Suprapubic skin (tissue), 4 donors: ENCODE measurements around the gene DNAJC6. TPM values are rescaled to one million over a fixed set of nuclear protein-coding genes. Genes with fewer than 3 reads are reported as not detected.

ENCODE experiments used
- DNase-seq, 2 donors: peaks; one replicate each; pipeline ENCODE4 v3.0.0-alpha.2; 2019; ENCODE audit warnings: low spot score in 2 of 2
- H3K27ac ChIP-seq: fragments of 200-600 bp; sonication (generic); one replicate; pipeline ENCODE4 v1.5.1; 2019
- H3K27me3 ChIP-seq: fragments of 200-600 bp; sonication (generic); one replicate; pipeline ENCODE4 v1.5.1; 2019
- H3K36me3 ChIP-seq: fragments of 200-600 bp; sonication (generic); one replicate; pipeline ENCODE4 v1.5.1; 2019
- H3K4me1 ChIP-seq: fragments of 200-600 bp; sonication (generic); one replicate; pipeline ENCODE4 v1.5.1; 2019
- H3K4me3 ChIP-seq: fragments of 200-600 bp; sonication (generic); one replicate; pipeline ENCODE4 v1.5.1; 2019; ENCODE audit warnings: mild to moderate bottlenecking
- H3K9me3 ChIP-seq: fragments of 200-600 bp; sonication (generic); one replicate; pipeline ENCODE4 v1.5.1; 2019
- CTCF ChIP-seq, 2 donors: fragments of 200-600 bp in 1 of 2; fragments of 450-650 bp in 1 of 2; sonication (generic) in 1 of 2; IDR thresholded peaks; one replicate each; pipeline ENCODE4 v1.5.1; 2016 to 2019; ENCODE audit warnings: antibody characterized with exemption in 2 of 2, mild to moderate bottlenecking in 1 of 2, moderate library complexity in 1 of 2
- EP300 ChIP-seq: sonication (generic); formaldehyde crosslinking; IDR thresholded peaks from one replicate; pipeline ENCODE4 v1.6.1; 2017; ENCODE audit warnings: antibody characterized with exemption
- POLR2A ChIP-seq, 2 donors: fragments of 450-650 bp; IDR thresholded peaks; one replicate each; pipeline ENCODE4 v1.6.1; 2017; ENCODE audit warnings: antibody characterized with exemption in 2 of 2, mild to moderate bottlenecking in 2 of 2, moderate library complexity in 2 of 2
- POLR2AphosphoS5 ChIP-seq, 3 donors: sonication (generic); formaldehyde crosslinking; IDR thresholded peaks; one replicate each; pipeline ENCODE4 v1.6.1; 2017; ENCODE audit warnings: antibody characterized with exemption in 3 of 3
- WGBS: methylation state at CpG from one replicate; pipeline ENCODE4 v1.1.5; 2018; 5-methylcytosine and 5-hydroxymethylcytosine counted together
- total RNA-seq, 4 donors: library from RNA; depleted of rRNA; stranded (reverse); fragments of >200 nt; gene quantifications; one replicate each; pipeline ENCODE4 v1.1.0, GENCODE V29; 2016

Gene DNAJC6
- total RNA-seq, 4 donors from 2014 or later: 1.7 to 3.8 (median 3.5) TPM

DNA sequence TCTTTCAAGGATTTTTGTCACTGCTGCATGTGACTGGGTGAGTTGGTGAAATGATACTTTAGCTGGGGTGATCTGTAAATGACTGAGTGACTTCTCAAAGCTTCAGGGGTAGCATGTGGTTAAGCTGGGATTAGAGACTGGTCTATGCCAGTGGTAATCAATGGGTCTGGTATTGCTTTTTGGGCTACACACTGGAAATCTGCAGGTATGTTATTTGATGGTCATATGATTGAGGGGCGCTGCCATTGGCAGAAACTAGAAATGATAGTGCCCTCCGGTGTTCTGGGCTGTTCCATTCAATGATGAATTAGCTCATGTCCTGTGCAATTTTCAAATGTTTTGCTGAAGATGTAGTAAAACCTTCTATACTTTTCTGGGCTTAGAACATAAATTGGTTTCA is 39.7 kb upstream of the DNAJC6 start:
- H3K4me3 ChIP-seq: no peak overlapping the region
- WGBS: 81% methylated on average over 2 of the region's 2 CpGs

GRCh38 chr1:65276197-65276939 is 33.0 kb upstream of the DNAJC6 start:
- Histone ChIP-seq H3K36me3 (no peaks in the 10 kb centered on the region), H3K4me1 (peaks cover 4% of the 10 kb centered on the region), H3K4me3 (no peak overlapping the region), H3K9me3 (no peaks in the 10 kb centered on the region), H3K27ac (no peak overlapping the region), H3K27me3 (no peaks in the 10 kb centered on the region)
- WGBS: 91% methylated on average over 1 of the region's 1 CpG
- no peak for DNase-seq
- TF ChIP-seq POLR2A (IDR thresholded peaks at IDR 0.05): no peak

More for the DNA sequence above, 39.7 kb upstream of the DNAJC6 start:
- Histone ChIP-seq H3K9me3 (no peaks in the 10 kb centered on the region), H3K27me3 (peaks cover 8% of the 10 kb centered on the region), H3K27ac (no peak overlapping the region), H3K36me3 (no peaks in the 10 kb centered on the region), H3K4me1 (peaks cover 15% of the 10 kb centered on the region)
- no peak for TF ChIP-seq POLR2A (IDR thresholded peaks at IDR 0.05)
- no peak for TF ChIP-seq CTCF (IDR thresholded peaks at IDR 0.05)
- no peak for TF ChIP-seq EP300
- no peak for TF ChIP-seq POLR2AphosphoS5 (IDR thresholded peaks at IDR 0.05)
- DNase-seq: no peak

- Histone ChIP-seq H3K4me3 (no peak overlapping the region), H3K4me1 (peaks cover 4% of the 10 kb centered on the region), H3K9me3 (no peaks in the 10 kb centered on the region), H3K36me3 (no peaks in the 10 kb centered on the region), H3K27ac (no peak overlapping the region), H3K27me3 (no peaks in the 10 kb centered on the region)
- DNase-seq: no peak
- WGBS: 67% methylated on average over 10 of the region's 10 CpGs
- TF ChIP-seq POLR2AphosphoS5 (IDR thresholded peaks at IDR 0.05): no peak
- TF ChIP-seq EP300: no peak
- TF ChIP-seq POLR2A (IDR thresholded peaks at IDR 0.05): no peak
- no peak for TF ChIP-seq CTCF (IDR thresholded peaks at IDR 0.05)
Observed at GRCh38 chr1:65277605-65278347, 31.6 kb upstream of the DNAJC6 start.

GRCh38 chr1:65278376-65279069 is 30.8 kb upstream of the DNAJC6 start:
- H3K27me3 ChIP-seq: no peaks in the 10 kb centered on the region
- TF ChIP-seq CTCF (IDR thresholded peaks at IDR 0.05): no peak
- TF ChIP-seq POLR2AphosphoS5 (IDR thresholded peaks at IDR 0.05): no peak
- TF ChIP-seq POLR2A (IDR thresholded peaks at IDR 0.05): no peak
- no peak for TF ChIP-seq EP300
- DNase-seq: no peak
- peaks cover 4% of the 10 kb centered on the region for H3K4me1 ChIP-seq
- no peak overlapping the region for H3K4me3 ChIP-seq
- no peaks in the 10 kb centered on the region for H3K36me3 ChIP-seq
- no peak overlapping the region for H3K27ac ChIP-seq
- WGBS: 41% methylated on average over 5 of the region's 5 CpGs
- H3K9me3 ChIP-seq: no peaks in the 10 kb centered on the region

GRCh38 chr1:65279070-65279779 is 30.1 kb upstream of the DNAJC6 start:
- H3K27me3 ChIP-seq: no peaks in the 10 kb centered on the region
- H3K4me3 ChIP-seq: no peak overlapping the region
- TF ChIP-seq CTCF (IDR thresholded peaks at IDR 0.05) (no peak), POLR2AphosphoS5 (IDR thresholded peaks at IDR 0.05) (no peak), POLR2A (IDR thresholded peaks at IDR 0.05) (no peak)
- WGBS: 59% methylated on average over 5 of the region's 5 CpGs
- DNase-seq: no peak
- H3K36me3 ChIP-seq: no peaks in the 10 kb centered on the region
- no peaks in the 10 kb centered on the region for H3K9me3 ChIP-seq
- H3K27ac ChIP-seq: no peak overlapping the region
- peaks cover 4% of the 10 kb centered on the region for H3K4me1 ChIP-seq
